ENCODE results near the gene MAPK6. TPM values are rescaled to one million over a fixed set of nuclear protein-coding genes. Genes with fewer than 3 reads are reported as not detected.
A peak's percentile ranks its signal among the peaks of the same experiment; 100 is the strongest.

The MAPK6 gene
- polyA plus RNA-seq, 3 donors, result 8.6 to 11.0 (median 10.2) TPM

DNA sequence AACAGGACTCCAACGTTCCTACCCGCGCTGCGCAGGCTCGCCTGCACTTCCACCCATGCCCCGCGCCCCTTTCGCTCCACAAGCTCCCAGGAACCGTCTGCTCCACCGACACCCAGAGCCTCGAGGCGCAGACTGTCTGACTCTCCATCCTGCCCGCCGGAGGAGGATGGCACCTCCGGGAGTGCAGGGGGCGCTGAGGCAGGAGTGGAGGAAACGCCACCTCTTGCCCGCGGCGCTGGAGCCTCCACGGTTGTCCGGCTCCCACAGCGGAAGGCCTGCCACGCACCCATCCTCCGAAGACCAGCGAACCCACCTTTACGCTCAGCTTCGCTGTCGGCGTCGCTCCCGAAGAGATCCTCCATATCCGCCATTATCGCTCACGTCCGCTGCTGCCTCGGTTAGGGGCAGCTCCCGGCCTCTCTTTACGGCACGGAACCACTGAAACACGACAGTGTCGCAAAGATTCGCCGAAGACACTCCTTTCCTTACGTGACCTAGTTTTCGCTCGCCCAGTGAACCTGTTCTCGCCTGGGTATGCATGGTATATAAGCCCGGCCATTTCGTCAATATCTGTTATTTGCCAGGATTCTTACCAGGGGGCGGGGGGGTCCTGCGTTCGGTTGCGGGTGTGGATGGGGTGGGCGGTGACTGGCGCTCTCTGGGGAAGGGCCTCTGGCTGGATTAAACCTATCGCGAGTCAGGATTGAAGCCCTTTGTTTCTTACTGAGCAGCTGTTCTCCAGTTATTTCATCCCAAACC is 47.5 kb upstream of the MAPK6 start, which contains the start of gene LEO1:
LEO1 (minus strand) TSS at position 404 of the 759 bp plus-strand sequence; CDS start at position 371, 33 bp downstream.
- H3K27ac ChIP-seq (ENCODE audit: low read depth in 1 of 2, low read length in 2 of 2), result peak within 1 kb of the TSS; percentile 82 to 89
- intact Hi-C loops (cut with micrococcal nuclease), result loop anchor here in 1 of 2 donors (5.0 kb wide), 1 partner anchor 41 kb away; no protein-coding TSS in a partner anchor
- Mint-ChIP-seq H3K27ac (peak within 1 kb of the TSS; percentile 92 to 98 (median 94)), H3K9me3 (peaks cover 10 to 21% (median 15%) of the 10 kb centered on the region in 7 donors), H3K27me3 (ENCODE audit: low read depth in 3 of 3) (no peaks in the 10 kb centered on the region), H3K4me1 (peaks cover 18% of the 10 kb centered on the region), H3K4me3 (peak within 1 kb of the TSS; percentile 94 to 99), H3K36me3 (peaks cover 7 to 12% of the 10 kb centered on the region in 2 donors)
- H2AFZ ChIP-seq (ENCODE audit: insufficient read depth, low read depth, low read length, poor library complexity, severe bottlenecking), result peak within 1 kb of the TSS; percentile 98
- TF ChIP-seq, protein P1, sequence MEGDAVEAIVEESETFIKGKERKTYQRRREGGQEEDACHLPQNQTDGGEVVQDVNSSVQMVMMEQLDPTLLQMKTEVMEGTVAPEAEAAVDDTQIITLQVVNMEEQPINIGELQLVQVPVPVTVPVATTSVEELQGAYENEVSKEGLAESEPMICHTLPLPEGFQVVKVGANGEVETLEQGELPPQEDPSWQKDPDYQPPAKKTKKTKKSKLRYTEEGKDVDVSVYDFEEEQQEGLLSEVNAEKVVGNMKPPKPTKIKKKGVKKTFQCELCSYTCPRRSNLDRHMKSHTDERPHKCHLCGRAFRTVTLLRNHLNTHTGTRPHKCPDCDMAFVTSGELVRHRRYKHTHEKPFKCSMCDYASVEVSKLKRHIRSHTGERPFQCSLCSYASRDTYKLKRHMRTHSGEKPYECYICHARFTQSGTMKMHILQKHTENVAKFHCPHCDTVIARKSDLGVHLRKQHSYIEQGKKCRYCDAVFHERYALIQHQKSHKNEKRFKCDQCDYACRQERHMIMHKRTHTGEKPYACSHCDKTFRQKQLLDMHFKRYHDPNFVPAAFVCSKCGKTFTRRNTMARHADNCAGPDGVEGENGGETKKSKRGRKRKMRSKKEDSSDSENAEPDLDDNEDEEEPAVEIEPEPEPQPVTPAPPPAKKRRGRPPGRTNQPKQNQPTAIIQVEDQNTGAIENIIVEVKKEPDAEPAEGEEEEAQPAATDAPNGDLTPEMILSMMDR (IDR thresholded peaks at IDR 0.05), result peak; percentile 28
- no peaks in the 10 kb centered on the region for H3K27me3 ChIP-seq (ENCODE audit: control insufficient read depth in 2 of 2, insufficient read depth in 2 of 2, low read length in 2 of 2)
- peaks cover 10 to 12% of the 10 kb centered on the region in 2 donors for H3K4me1 ChIP-seq (ENCODE audit: control insufficient read depth in 1 of 2, insufficient read depth in 2 of 2, low read length in 2 of 2)
- peak within 1 kb of the TSS; percentile 80 for H3K4me2 ChIP-seq (replicated peaks; ENCODE audit: extremely low read depth, low read length, poor library complexity, severe bottlenecking)
- DNase-seq, result peak; percentile 93 to 95 (median 94)
- peaks cover 0 to 8% of the 10 kb centered on the region in 2 donors for H3K36me3 ChIP-seq (replicated peaks in 1 of 2; ENCODE audit: control insufficient read depth in 1 of 2, insufficient read depth in 2 of 2, low read length in 2 of 2)
- under 1% methylated on average over 56 of the region's 58 CpGs for WGBS (ENCODE audit: insufficient coverage)
- peaks cover 11 to 14% of the 10 kb centered on the region in 2 donors for H3K9me3 ChIP-seq (replicated peaks in 1 of 2; ENCODE audit: control insufficient read depth in 1 of 2, insufficient read depth in 1 of 2, low read length in 2 of 2)
- peak within 1 kb of the TSS; percentile 60 to 96 (median 90) for H3K4me3 ChIP-seq (replicated peaks in 1 of 3; ENCODE audit: low read depth in 2 of 3, low read length in 3 of 3)
- peak within 1 kb of the TSS; percentile 87 for H3K9ac ChIP-seq (ENCODE audit: insufficient read depth, low read length, poor library complexity, severe bottlenecking)
- H4K20me1 ChIP-seq (ENCODE audit: insufficient read depth, low read length), result no peaks in the 10 kb centered on the region
- H3K79me2 ChIP-seq (ENCODE audit: insufficient read depth, low read length), result peaks cover 50% of the 10 kb centered on the region

DNA sequence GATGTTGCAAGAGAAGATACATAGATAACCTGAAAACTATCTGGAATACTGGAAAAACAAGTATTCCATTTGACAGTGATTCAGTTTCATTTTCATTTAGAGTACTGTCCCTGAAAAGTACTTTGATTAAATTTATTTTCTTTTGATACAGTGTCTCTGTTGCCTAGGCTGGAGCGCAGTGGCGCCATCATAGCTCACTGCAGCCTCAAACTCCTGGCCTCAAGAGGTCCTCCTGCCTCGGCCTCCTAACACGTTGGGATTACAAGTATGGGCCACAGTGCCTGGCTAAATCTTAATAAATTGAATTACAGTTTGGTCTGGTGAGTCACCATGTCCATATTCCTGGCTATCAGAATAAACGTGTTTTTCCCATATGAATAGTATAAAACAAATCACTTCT is 45.8 kb upstream of the MAPK6 start:
- no peaks in the 10 kb centered on the region for H3K27me3 ChIP-seq (ENCODE audit: control insufficient read depth in 2 of 2, insufficient read depth in 2 of 2, low read length in 2 of 2)
- Mint-ChIP-seq H3K36me3 (no peaks in the 10 kb centered on the region), H3K27me3 (ENCODE audit: low read depth in 3 of 3) (no peaks in the 10 kb centered on the region), H3K27ac (no peak overlapping the region), H3K9me3 (peaks cover 1 to 5% (median 2%) of the 10 kb centered on the region in 7 donors), H3K4me1 (peaks cover 18% of the 10 kb centered on the region), H3K4me3 (no peak overlapping the region)
- peaks cover 10 to 12% of the 10 kb centered on the region in 2 donors for H3K4me1 ChIP-seq (ENCODE audit: control insufficient read depth in 1 of 2, insufficient read depth in 2 of 2, low read length in 2 of 2)
- H3K9ac ChIP-seq (ENCODE audit: insufficient read depth, low read length, poor library complexity, severe bottlenecking), result no peak overlapping the region
- H3K36me3 ChIP-seq (replicated peaks in 1 of 2; ENCODE audit: control insufficient read depth in 1 of 2, insufficient read depth in 2 of 2, low read length in 2 of 2), result no peaks in the 10 kb centered on the region
- intact Hi-C loops (cut with micrococcal nuclease), result loop anchor here in 1 of 2 donors (5.0 kb wide), 1 partner anchor 39 kb away; no protein-coding TSS in a partner anchor
- H4K20me1 ChIP-seq (ENCODE audit: insufficient read depth, low read length), result no peaks in the 10 kb centered on the region
- TF ChIP-seq, protein P1 (IDR thresholded peaks at IDR 0.05), result no peak
- no peak overlapping the region for H3K4me2 ChIP-seq (replicated peaks; ENCODE audit: extremely low read depth, low read length, poor library complexity, severe bottlenecking)
- no peak overlapping the region for H2AFZ ChIP-seq (ENCODE audit: insufficient read depth, low read depth, low read length, poor library complexity, severe bottlenecking)
- peaks cover 34% of the 10 kb centered on the region for H3K79me2 ChIP-seq (ENCODE audit: insufficient read depth, low read length)
- H3K4me3 ChIP-seq (replicated peaks in 1 of 3; ENCODE audit: low read depth in 2 of 3, low read length in 3 of 3), result no peak overlapping the region
- DNase-seq, result no peak
- peaks cover 0 to 2% of the 10 kb centered on the region in 2 donors for H3K9me3 ChIP-seq (replicated peaks in 1 of 2; ENCODE audit: control insufficient read depth in 1 of 2, insufficient read depth in 1 of 2, low read length in 2 of 2)
- no peak overlapping the region for H3K27ac ChIP-seq (ENCODE audit: low read depth in 1 of 2, low read length in 2 of 2)
- 87% methylated on average over 4 of the region's 5 CpGs for WGBS (ENCODE audit: insufficient coverage)

Data from CD14-positive monocyte (primary cell).